Stimulated activated CD4-positive, alpha-beta T cell treated with anti-CD3 and anti-CD28 coated beads, TNF-alpha, amount 100 ng/mL, for 24 hours (primary cell): ENCODE results near the gene PCDHAC2.

Experiments used
- DNase-seq, 3 experiments: peaks; one replicate each; pipeline ENCODE4 v3.0.0-alpha.2; 2020; ENCODE audit warnings: low read depth in 3 of 3

The PCDHAC2 gene

GRCh38 chr5:140966293-140967225 is at the start of gene PCDHAC2:
TSS of gene PCDHAC2 (plus strand) at chr5:140966476. CDS start at chr5:140966767, 291 bp downstream.
- no peak for DNase-seq

GRCh38 chr5:140923601-140924000 is 42.7 kb upstream of the PCDHAC2 start:
- no peak for DNase-seq

GRCh38 chr5:140925806-140926442 is 40.4 kb upstream of the PCDHAC2 start, which contains the start of gene PCDHAC1:
TSS of gene PCDHAC1 (plus strand) at chr5:140926299. CDS start at chr5:140926893, 594 bp downstream.
- DNase-seq = no peak

- peak in 2 of 3 experiments; percentile 1 to 43 for DNase-seq
These were observed 39.6 kb upstream of the PCDHAC2 start for GRCh38 chr5:140926443-140927227.

GRCh38 chr5:140927228-140927573 is 39.1 kb upstream of the PCDHAC2 start:
- no peak for DNase-seq

- no peak for DNase-seq
These were observed 31.2 kb upstream of the PCDHAC2 start for GRCh38 chr5:140934964-140935606.

GRCh38 chr5:140946578-140946977 is 19.7 kb upstream of the PCDHAC2 start:
- no peak for DNase-seq

- no peak for DNase-seq
These were observed 14.6 kb upstream of the PCDHAC2 start for GRCh38 chr5:140951636-140952035.

GRCh38 chr5:140953234-140953633 is 13.0 kb upstream of the PCDHAC2 start:
- no peak for DNase-seq

GRCh38 chr5:140962190-140962589 is 4.1 kb upstream of the PCDHAC2 start:
- no peak for DNase-seq

- DNase-seq = no peak
These were observed 1.9 kb upstream of the PCDHAC2 start for GRCh38 chr5:140964356-140964755.

- no peak for DNase-seq
These were observed 377 bp upstream of the PCDHAC2 start for GRCh38 chr5:140965905-140966292.

- DNase-seq = no peak
These were observed 1.1 kb downstream of the PCDHAC2 start for GRCh38 chr5:140967226-140967893.

GRCh38 chr5:140969880-140970279 is 3.6 kb downstream of the PCDHAC2 start:
- DNase-seq = no peak

GRCh38 chr5:140973550-140973949 is 7.3 kb downstream of the PCDHAC2 start:
- DNase-seq = no peak

- DNase-seq = no peak
These were observed 10.7 kb downstream of the PCDHAC2 start for GRCh38 chr5:140977003-140977402.

- no peak for DNase-seq
These were observed 12.0 kb downstream of the PCDHAC2 start for GRCh38 chr5:140978260-140978659.

GRCh38 chr5:140978983-140979382 is 12.7 kb downstream of the PCDHAC2 start:
- DNase-seq = no peak

GRCh38 chr5:140982083-140982716 is 15.9 kb downstream of the PCDHAC2 start:
- DNase-seq = no peak

- no peak for DNase-seq
These were observed 19.8 kb downstream of the PCDHAC2 start for GRCh38 chr5:140986117-140986521.

- no peak for DNase-seq
These were observed 21.8 kb downstream of the PCDHAC2 start for GRCh38 chr5:140988100-140988499.
